ENCODE measurements around the gene NXPE3. TPM values are rescaled to one million over a fixed set of nuclear protein-coding genes. Genes with fewer than 3 reads are reported as not detected.

Gene NXPE3
- total RNA-seq, 2 experiments from 2014 or later = 16.7 to 64.3 TPM

DNA sequence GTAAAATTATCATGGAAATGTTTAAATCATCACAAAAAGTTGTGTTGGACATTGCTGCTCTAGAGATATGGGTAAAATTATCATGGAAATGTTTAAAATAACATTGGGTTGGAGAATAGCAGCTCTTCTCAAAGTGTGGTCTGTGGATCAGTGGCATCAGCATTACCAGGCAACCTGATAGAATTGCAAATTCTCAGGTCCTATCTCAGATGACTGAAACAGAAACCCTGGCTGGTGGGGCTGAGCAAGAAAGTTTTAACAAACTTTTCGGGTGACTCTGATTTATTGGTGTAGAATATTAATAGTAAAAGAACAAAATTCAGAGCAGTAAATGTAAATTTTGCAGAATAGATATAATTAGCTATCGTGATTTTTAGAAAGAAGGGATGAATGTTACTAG is 28.9 kb downstream of the NXPE3 start:
- CTCF ChIA-PET (ENCODE audit: unreplicated experiment) = interaction anchor here (1.1 kb wide), 1 partner anchor 417 kb away, joined by 4 read pairs; no protein-coding TSS in a partner anchor
- Histone ChIP-seq H3K9me2 (ENCODE audit: insufficient read depth, low read length) (no peaks in the 10 kb centered on the region), H4K20me1 (ENCODE audit: insufficient read depth, low read length) (no peaks in the 10 kb centered on the region), H3K9me3 (ENCODE audit: low read length) (peaks cover 6% of the 10 kb centered on the region; the same call in 1 of the 2 replicates), H3K4me3 (ENCODE audit: low read depth, low read length, poor library complexity, severe bottlenecking) (no peak overlapping the region), H3K36me3 (ENCODE audit: insufficient read depth, low read length) (peaks cover 54% of the 10 kb centered on the region), H2AFZ (ENCODE audit: low read length) (no peak overlapping the region), H3K27ac (ENCODE audit: low read depth, low read length, poor library complexity, severe bottlenecking) (no peak overlapping the region), H3K79me2 (ENCODE audit: insufficient read depth, low read depth, low read length) (peaks cover 23% of the 10 kb centered on the region; the same call in 1 of the 2 replicates), H3K4me1 (ENCODE audit: insufficient read depth, low read length, poor library complexity, severe bottlenecking) (peaks cover 16% of the 10 kb centered on the region), H3K4me2 (ENCODE audit: low read length) (no peak overlapping the region)
- no TSS peak for BruUV-seq (replicated peaks)
- no peak for DNase-seq (ENCODE audit: low spot score)
- intact Hi-C loops (cut with micrococcal nuclease; ENCODE audit: unreplicated experiment) = loop anchor here (2.0 kb wide), 1 partner anchor 729 kb away; no protein-coding TSS in a partner anchor
- POLR2A ChIA-PET = interaction anchor here (0.5 to 1.5 kb wide), 8 partner anchors 12 to 417 kb away, joined by 3 to 6 read pairs (median 3); partner anchors contain the start of gene CEP97
- TF ChIP-seq EZH2phosphoT487 (IDR thresholded peaks at IDR 0.05; ENCODE audit: borderline replicate concordance, low read depth, low read length) = no peak
- TF ChIP-seq, protein P1, sequence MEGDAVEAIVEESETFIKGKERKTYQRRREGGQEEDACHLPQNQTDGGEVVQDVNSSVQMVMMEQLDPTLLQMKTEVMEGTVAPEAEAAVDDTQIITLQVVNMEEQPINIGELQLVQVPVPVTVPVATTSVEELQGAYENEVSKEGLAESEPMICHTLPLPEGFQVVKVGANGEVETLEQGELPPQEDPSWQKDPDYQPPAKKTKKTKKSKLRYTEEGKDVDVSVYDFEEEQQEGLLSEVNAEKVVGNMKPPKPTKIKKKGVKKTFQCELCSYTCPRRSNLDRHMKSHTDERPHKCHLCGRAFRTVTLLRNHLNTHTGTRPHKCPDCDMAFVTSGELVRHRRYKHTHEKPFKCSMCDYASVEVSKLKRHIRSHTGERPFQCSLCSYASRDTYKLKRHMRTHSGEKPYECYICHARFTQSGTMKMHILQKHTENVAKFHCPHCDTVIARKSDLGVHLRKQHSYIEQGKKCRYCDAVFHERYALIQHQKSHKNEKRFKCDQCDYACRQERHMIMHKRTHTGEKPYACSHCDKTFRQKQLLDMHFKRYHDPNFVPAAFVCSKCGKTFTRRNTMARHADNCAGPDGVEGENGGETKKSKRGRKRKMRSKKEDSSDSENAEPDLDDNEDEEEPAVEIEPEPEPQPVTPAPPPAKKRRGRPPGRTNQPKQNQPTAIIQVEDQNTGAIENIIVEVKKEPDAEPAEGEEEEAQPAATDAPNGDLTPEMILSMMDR (conservative IDR thresholded peaks at IDR 0.05; ENCODE audit: low read length) = no peak

DNA sequence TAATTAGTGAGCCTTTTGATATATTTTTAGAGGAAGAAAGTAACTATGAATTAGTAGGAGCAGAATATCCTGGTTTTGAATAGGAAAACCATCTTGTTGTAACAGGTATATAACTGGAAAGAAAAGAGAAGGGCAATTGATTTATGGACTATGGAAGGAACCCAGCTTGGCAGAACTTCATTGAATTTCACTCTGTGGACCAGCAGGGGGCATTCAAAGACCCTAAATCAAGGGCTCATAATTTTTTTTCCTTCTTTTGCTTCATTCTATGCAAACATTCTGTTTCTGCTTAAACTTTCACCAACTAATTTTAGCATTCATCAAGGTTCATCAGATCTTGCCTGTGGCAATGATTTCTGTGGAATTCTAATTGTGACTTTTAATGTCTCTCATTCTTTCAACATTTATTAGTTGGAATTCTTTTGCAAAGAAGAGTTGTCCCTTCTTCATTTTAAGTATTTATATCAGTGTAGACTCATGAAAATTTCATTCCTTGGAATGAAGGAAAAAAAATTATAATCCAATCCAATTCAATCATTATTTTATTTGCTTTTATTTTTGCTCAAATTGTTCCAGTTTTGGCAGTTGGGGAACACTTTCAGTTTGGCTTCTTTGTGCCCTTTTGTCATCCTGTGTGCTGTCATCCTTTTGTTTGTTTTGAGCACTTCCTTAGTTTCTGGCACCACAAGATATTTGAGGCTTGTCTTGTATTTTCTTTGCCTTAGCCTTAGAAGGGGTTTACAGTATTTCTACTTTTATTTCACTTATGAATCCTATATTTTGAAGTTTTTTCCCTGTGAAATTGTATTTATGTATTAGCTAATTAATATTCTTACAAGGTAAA is 30.4 kb downstream of the NXPE3 start:
- Histone ChIP-seq H3K9me2 (ENCODE audit: insufficient read depth, low read length) (no peaks in the 10 kb centered on the region), H3K36me3 (ENCODE audit: insufficient read depth, low read length) (peaks cover 43% of the 10 kb centered on the region), H3K79me2 (ENCODE audit: insufficient read depth, low read depth, low read length) (peaks cover 14% of the 10 kb centered on the region; the same call in 1 of the 2 replicates), H3K4me1 (ENCODE audit: insufficient read depth, low read length, poor library complexity, severe bottlenecking) (peaks cover 20% of the 10 kb centered on the region), H4K20me1 (ENCODE audit: insufficient read depth, low read length) (no peaks in the 10 kb centered on the region), H3K4me2 (ENCODE audit: low read length) (peak overlapping the region; percentile 2; the same call in 1 of the 2 replicates), H3K9me3 (ENCODE audit: low read length) (no peaks in the 10 kb centered on the region), H2AFZ (ENCODE audit: low read length) (no peak overlapping the region), H3K4me3 (ENCODE audit: low read depth, low read length, poor library complexity, severe bottlenecking) (no peak overlapping the region), H3K27ac (ENCODE audit: low read depth, low read length, poor library complexity, severe bottlenecking) (no peak overlapping the region)
- ChIA-PET POLR2A (interaction anchor here (0.5 to 1.6 kb wide), 7 partner anchors 9 to 416 kb away, joined by 3 to 6 read pairs (median 3); no protein-coding TSS in a partner anchor), CTCF (ENCODE audit: unreplicated experiment) (no interaction called here)
- intact Hi-C loops (cut with micrococcal nuclease; ENCODE audit: unreplicated experiment) = loop anchor here (1.0 to 10.0 kb wide), 3 partner anchors 325 to 727 kb away; no protein-coding TSS in a partner anchor
- no peak for TF ChIP-seq EZH2phosphoT487 (IDR thresholded peaks at IDR 0.05; ENCODE audit: borderline replicate concordance, low read depth, low read length)
- TF ChIP-seq, protein P1 (conservative IDR thresholded peaks at IDR 0.05; ENCODE audit: low read length) = peak; percentile 94
- DNase-seq (ENCODE audit: low spot score) = peak; percentile 65
- no TSS peak for BruUV-seq (replicated peaks)
